ENCODE data around the gene PYHIN1. TPM values are rescaled to one million over a fixed set of nuclear protein-coding genes. Genes with fewer than 3 reads are reported as not detected.

The PYHIN1 gene
- total RNA-seq (2022; extraction: Qiagen RNA extraction), result not detected in 5 replicates

GRCh38 chr1:158931055-158931737, at the start of gene PYHIN1:
PYHIN1 (plus strand) TSS chr1:158931552; CDS start chr1:158936911, 5,359 bp downstream.

GRCh38 chr1:159009704-159010361, 78.5 kb downstream of the PYHIN1 start, which contains the start of gene IFI16:
IFI16 (plus strand) TSS chr1:159009907; CDS start chr1:159014681, 4,774 bp downstream.

Other genes starting within 250 kb of the PYHIN1 start
- gene SPTA1, start 244.8 kb upstream of the PYHIN1 start, total RNA-seq (2022; extraction: Qiagen RNA extraction), result not detected in 5 replicates
- gene OR6K2, start 230.9 kb upstream of the PYHIN1 start, total RNA-seq (2022; extraction: Qiagen RNA extraction), result not detected in 5 replicates
- gene OR6K3, start 210.8 kb upstream of the PYHIN1 start, total RNA-seq (2022; extraction: Qiagen RNA extraction), result not detected in 5 replicates
- not detected in 5 replicates for gene OR6K6, start 176.8 kb upstream of the PYHIN1 start, total RNA-seq (2022; extraction: Qiagen RNA extraction)
- gene OR6N1, start 159.4 kb upstream of the PYHIN1 start, total RNA-seq (2022; extraction: Qiagen RNA extraction), result not detected in 5 replicates
- gene OR6N2, start 150.3 kb upstream of the PYHIN1 start, total RNA-seq (2022; extraction: Qiagen RNA extraction), result not detected in 5 replicates
- not detected in 5 replicates for gene MNDA, start 100.2 kb upstream of the PYHIN1 start, total RNA-seq (2022; extraction: Qiagen RNA extraction)
- 3.2 to 6.1 TPM (median 4.2 TPM) in 5 replicates for gene IFI16, start 78.4 kb downstream of the PYHIN1 start, total RNA-seq (2022; extraction: Qiagen RNA extraction)
- not detected in 5 replicates for gene AIM2, start 145.2 kb downstream of the PYHIN1 start, total RNA-seq (2022; extraction: Qiagen RNA extraction)
- gene CADM3, start 240.1 kb downstream of the PYHIN1 start, total RNA-seq (2022; extraction: Qiagen RNA extraction), result 0.03 to 0.24 TPM (median 0.12 TPM) in 5 replicates

Measured in A549 treated with CORT108297 at 1 μM for 4 hours (cell line).